Stimulated activated CD4-positive, alpha-beta T cell treated with anti-CD3 and anti-CD28 coated beads, Interleukin-1b, Interleukin-23, amount 100 ng/mL, for 1 hour (primary cell): ENCODE results near the gene ZFP57.
"Not testable (repeated sequence)": the region's sequence is repeated elsewhere in the genome, so short reads cannot be mapped to it uniquely, and the experiment has no call there.

Source experiments
- DNase-seq, 2 donors: peaks; one replicate each; pipeline ENCODE4 v3.0.0-alpha.2; 2020; ENCODE audit warnings: low read depth in 2 of 2

Gene ZFP57

GRCh38 chr6:29696147-29697125 lies 15.5 kb upstream of the ZFP57 start:
- DNase-seq = no peak

DNA sequence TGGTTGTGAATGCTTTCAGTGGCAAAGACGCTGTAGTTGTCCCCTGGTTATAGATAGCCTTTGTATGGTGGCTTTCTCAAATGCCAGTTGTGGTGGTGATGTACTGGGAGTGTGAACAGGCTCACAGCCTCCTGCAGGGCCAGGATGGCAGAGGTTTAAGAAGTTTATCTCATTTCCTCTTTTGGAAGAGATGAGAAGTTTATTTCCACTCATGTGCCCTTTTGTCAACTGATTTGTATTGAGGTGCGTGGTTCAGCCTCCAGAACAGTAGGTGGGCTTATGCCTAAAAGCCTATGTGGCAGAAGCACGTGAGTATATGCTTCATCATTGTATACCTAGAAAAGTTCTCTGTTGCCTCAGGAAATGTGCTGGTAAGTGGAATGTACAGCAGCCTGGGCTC lies 13.7 kb upstream of the ZFP57 start:
- no peak for DNase-seq

DNA sequence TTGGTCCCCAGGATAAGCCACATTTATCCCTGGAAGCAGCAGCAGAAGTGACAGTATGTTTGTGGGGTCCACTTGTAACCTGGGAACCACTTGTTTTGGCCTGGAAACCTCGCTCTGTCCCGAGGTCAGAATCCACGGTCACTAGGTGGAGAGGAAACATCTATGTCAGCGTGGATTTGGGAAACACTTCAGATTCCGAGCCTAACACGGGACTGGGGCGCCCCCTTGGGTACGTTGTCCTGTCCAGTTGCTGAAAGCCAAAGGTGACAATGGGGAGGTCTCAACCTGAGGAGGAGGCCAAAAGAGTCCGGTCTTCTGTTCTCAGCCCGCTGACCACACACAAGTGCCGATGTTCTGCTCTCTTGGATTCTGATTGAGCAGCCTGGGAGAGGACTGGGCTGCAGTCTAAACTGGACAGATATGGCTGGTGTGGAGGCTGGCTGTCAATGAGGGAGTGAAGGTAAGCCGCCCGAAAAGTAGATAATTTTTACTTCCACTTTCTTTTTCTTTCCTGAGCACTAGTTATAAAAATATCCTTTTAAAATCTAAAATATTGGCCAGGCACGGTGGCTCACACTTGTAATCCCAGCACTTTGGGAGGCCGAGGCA lies 4.9 kb upstream of the ZFP57 start:
- no peak for DNase-seq

- DNase-seq = no peak
These were observed 859 bp upstream of the ZFP57 start for GRCh38 chr6:29681811-29682210.

DNA sequence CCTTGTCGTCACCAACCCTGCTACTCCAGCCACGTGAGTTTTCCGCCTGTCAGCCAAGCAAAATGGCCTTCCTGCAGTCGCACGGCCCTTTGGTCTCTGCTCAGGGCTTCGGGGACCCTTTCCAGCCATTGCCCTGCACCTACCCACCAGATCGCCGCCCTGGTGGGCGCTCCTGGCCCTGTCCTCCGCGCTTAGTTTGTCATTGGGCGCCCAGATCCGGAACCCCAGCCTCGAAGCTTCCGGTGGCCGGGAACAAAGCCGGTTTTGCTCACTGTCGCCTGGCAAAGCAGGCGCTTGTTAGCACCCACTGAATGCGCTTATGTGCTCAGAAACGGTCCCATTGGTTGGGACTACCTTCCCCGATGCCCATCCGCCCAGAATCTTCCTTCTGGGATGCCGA lies 536 bp downstream of the ZFP57 start:
- no peak for DNase-seq

GRCh38 chr6:29679962-29680361 lies 990 bp downstream of the ZFP57 start:
- no peak for DNase-seq

- no peak for DNase-seq
These were observed 2.8 kb downstream of the ZFP57 start for GRCh38 chr6:29678114-29678513.

DNA sequence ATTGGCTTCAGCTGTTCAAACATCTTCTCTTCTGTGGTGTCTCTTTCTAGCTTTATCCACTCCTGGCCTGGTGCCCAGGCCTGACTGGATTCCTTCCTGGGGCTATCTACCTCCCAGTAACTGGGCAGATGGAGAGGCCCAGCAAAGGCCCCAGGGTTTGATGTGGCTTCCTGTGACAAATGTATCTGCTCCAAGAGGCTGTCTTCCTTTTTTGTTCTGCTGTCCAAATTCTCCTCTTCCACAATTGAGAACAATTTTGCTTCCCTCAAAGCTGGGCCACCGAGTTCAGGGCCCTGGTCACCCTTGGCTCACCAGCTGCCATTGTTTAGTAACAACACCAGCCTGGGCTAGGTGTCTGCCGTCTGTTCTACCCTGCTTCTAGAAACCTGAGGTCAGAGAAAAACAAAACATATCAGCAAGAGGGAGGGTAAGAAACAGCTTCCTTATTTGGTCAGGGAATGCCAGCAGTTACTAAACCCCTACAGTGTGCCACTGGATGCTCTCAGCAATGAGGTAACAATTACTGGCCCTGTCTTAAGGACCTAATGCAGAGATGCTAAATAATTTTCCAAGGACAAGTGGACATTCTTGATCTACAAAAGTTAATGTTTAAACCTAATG lies 3.9 kb downstream of the ZFP57 start:
- no peak for DNase-seq

- DNase-seq = no peak
These were observed 5.4 kb downstream of the ZFP57 start for GRCh38 chr6:29675561-29675960.

DNA sequence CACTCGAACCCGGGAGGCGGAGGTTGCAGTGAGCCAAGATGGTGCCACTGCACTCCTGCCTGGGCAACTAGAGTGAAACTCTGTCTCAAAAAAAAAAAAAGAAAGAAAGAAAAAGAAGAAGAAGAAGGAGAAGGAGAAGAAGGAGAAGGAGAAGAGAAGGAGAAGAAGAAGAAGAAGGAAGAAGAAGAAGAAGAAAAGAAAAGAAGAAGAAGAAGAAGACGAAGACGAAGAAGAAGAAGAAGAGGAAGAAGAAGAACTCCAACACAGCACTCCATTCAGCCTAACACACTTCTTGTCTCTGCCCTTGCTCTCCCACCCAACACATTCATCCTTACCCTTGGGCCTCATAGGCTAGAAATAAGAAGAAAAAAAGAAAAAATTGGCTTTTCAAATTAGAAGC lies 6.9 kb downstream of the ZFP57 start:
- no peak for DNase-seq

GRCh38 chr6:29673161-29673560 lies 7.8 kb downstream of the ZFP57 start:
- DNase-seq = no peak

- DNase-seq = not testable (repeated sequence)
These were observed 8.8 kb downstream of the ZFP57 start for GRCh38 chr6:29672116-29672515.

DNA sequence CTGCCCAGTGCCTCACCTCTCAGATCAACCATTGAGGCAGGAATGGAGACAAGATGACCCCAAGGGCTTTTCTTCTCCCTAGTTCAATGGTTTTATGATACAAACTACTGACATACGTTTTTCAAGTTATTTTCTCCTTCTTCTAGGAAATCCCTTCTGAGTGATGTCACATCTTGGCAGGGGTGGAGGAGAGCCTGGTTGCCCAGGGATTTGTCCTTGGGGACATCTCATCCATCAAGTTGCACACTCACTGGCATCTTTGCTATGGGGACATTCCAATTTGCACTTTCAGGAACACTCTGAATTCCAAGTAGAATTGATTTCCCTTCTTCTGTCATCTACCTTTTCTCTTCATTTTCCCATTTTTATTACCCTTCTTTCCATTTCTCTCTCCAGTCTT lies 9.9 kb downstream of the ZFP57 start:
- no peak for DNase-seq

DNA sequence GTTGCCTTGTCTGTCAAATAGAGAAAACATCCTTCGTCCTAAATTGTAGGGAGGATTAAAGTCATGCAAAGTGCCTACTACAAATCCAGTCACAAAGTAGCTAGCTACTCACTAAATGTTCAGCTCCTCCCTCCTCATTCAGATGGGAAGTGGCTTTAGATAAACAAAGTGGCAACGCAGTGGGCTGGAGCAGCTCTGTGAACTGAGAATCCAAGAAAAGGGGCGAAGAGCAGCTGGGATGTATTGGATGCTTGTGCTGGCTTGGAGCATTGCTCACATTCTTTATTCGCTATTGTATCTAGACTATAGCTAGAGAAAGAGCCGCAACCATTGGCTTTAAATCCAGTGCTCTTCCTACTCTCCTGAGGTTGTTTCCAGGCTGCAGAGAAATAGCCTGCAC lies 13.8 kb downstream of the ZFP57 start:
- DNase-seq = no peak

GRCh38 chr6:29666826-29667130 lies 14.2 kb downstream of the ZFP57 start:
- no peak for DNase-seq

GRCh38 chr6:29665942-29666825 lies 14.8 kb downstream of the ZFP57 start:
- no peak for DNase-seq

DNA sequence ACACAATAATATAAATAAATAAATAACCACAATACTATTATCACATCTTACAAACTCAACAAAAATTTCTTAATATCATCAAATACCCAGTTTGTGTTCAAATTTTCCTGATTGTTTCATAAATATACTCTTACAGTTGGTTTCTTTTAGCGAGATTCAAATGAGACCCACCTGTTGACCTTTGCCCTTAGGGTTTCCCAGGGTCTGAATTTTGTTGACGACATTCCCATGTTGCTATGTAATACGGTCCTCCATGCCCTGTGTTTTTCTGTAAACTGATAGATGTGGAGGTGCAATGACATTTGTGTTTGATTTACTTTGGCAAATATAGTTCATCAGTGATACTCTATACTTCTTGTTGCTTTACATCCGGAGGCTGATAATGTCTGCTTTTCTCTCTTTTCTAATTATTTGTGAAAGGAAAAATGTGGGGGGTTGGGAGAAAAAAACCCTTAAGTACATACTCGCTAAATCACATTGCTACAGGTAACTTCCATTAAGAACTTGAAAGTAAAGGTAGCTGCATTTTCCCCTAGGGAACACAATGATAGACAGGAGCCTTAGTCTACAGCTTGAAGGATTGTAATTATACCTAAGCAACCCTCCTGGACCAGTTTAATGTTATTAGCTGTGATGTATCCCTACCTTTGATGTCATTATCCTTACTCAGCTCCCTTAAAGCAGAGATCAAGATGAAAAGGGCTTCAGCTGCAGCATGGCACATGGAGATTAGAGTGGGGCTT lies 17.5 kb downstream of the ZFP57 start:
- DNase-seq = no peak

DNA sequence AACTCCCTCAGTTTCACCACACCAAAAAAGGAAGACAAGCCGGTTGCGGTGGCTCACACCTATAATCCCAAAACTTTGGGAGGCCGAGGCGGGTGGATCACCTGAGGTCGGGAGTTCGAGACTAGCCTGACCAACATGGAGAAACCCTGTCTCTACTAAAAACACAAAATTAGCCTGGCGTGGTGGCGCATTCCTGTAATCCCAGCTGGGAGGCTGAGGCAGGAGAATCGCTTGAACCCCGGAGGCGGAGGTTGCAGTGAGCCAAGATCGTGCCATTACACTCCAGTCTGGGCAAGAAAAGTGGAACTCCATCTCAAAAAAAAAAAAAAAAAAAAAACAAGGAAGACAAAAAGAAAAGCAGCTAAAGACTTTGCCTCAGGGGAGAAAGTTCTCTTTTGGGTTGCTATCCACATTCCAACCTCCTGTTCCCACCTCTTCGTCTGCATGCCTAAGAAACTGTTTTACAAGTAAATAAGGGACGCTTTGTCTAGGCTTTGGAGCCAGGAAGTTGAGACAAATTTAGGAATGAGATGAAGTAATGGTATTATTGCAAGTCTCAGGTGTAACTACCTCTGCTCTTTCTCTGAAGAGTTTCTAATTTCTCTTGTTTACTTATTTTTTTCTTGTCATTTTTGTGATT lies 19.3 kb downstream of the ZFP57 start:
- not testable (repeated sequence) for DNase-seq

GRCh38 chr6:29661071-29661470 lies 19.9 kb downstream of the ZFP57 start:
- no peak for DNase-seq

DNA sequence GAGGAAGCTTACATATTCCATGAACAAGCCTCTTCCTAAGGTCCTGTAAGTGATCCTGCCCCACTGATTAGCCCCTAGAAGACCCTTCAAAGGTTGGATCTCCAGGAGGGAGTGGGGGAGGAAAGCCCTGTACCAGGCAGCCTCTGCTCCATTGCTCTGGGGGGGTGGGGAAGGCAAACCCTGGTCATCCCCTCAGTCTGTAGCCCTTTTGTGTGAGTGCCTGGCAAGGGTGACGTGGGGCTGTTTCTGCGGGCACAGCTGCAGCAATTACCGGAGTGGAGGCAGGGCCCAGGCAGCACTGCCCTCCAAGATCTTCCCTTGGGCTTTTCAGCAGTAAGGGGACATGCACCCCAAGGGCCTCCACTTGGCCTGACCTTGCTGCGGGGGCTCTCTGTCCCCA lies 24.2 kb downstream of the ZFP57 start, which contains the start of gene MOG:
Gene MOG, plus strand, starts transcription at position 295 of the 400 bp plus-strand sequence. CDS start 118 bp downstream, outside the sequence.
- DNase-seq = no peak

DNA sequence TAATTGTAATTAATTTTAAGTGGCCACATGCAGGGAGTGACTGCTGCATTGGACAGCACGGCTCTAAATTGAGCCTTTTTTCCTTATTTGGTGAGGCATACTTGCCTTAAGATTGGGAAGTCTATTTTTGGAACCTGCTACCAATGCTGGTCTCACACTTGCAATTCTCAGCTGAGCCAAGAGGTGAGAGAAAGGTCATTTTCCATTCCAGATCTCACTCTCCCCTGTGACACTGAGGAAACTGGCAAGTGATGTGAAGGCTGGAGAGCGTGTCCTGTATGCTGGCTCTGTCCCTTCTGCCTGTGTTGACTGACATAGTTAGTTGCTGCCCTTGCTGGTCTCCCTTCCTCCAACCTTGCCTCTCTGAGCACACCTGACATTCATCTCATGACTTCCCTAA lies 24.8 kb downstream of the ZFP57 start:
- DNase-seq = no peak
